Ectodermal cell (in vitro differentiated cells): ENCODE measurements around the gene P3H2.

Experiments used
- H3K27ac ChIP-seq: 2 replicates; pipeline ENCODE4 v1.7.0; 2013; ENCODE audit warnings: mild to moderate bottlenecking, low read depth, low read length; ENCODE audit not compliant: insufficient read depth, poor library complexity, severe bottlenecking
- H3K27me3 ChIP-seq: 2 replicates; pipeline ENCODE4 v1.7.0; 2013; ENCODE audit warnings: mild to moderate bottlenecking, low read length; ENCODE audit not compliant: insufficient read depth, control insufficient read depth, poor library complexity, severe bottlenecking
- H3K36me3 ChIP-seq: one replicate; pipeline ENCODE4 v1.7.0; 2013; ENCODE audit warnings: low read length; ENCODE audit not compliant: control insufficient read depth, insufficient read depth
- H3K4me1 ChIP-seq: one replicate; pipeline ENCODE4 v1.7.0; 2013; ENCODE audit warnings: low read length; ENCODE audit not compliant: control insufficient read depth, insufficient read depth
- H3K4me3 ChIP-seq: 2 replicates; pipeline ENCODE4 v1.7.0; 2013; ENCODE audit warnings: low read depth, low read length, control low read depth; ENCODE audit not compliant: insufficient read depth
- H3K9me3 ChIP-seq: 2 replicates; pipeline ENCODE4 v1.7.0; 2013; ENCODE audit warnings: mild to moderate bottlenecking, low read length, moderate library complexity; ENCODE audit not compliant: control insufficient read depth
- WGBS, 2 experiments: methylation state at CpG; one replicate each; pipeline ENCODE4 v1.1.7; 2013; ENCODE audit warnings: missing lambda C conversion rate in 2 of 2; 5-methylcytosine and 5-hydroxymethylcytosine counted together

P3H2 gene

DNA sequence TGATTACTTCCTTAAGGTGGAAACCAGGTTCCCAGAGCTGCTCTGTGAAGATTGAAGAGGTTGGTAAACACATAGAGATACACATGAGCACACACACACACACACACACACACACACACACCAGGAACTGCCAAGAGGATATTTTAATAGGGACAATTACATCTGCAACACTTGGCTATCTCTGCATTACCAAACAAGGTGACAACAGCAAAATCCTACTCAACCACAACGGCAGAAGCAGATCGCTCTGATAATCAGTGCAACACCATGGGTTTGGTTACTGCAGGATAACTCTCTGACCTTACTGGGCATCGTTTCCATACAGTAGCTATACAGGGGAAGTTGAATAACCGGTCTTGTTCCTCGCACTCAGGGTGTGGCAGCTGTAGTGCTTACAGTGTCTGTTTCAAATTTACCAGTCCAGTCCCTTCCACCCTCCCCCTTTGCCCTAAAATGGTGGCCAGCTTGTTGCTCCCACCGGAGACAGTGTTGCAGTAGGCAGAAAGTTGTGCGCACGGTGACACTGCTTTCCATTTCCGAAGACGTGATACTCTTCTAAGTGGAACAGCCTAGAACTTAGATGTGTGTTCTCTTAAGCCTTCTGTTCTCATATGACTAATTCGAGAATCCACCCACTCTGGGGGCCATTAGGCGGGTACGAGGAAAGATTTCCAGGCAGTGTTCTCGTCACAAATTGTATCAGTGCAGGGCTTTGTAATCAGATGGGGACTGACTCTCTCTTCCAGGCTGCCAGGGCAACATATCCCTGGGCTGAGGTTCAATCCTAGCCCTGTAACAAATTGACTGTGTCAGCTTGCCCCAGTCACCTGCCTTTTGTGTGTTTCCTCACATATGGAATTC, 176.2 kb downstream of the P3H2 start:
- H3K4me3 ChIP-seq: no peak overlapping the region
- no peaks in the 10 kb centered on the region for H3K4me1 ChIP-seq
- H3K27me3 ChIP-seq: no peaks in the 10 kb centered on the region
- no peaks in the 10 kb centered on the region for H3K36me3 ChIP-seq
- 93 to 95% methylated on average over 14 of the region's 14 CpGs for WGBS, 2 experiments
- H3K27ac ChIP-seq: no peak overlapping the region
- no peaks in the 10 kb centered on the region for H3K9me3 ChIP-seq

DNA sequence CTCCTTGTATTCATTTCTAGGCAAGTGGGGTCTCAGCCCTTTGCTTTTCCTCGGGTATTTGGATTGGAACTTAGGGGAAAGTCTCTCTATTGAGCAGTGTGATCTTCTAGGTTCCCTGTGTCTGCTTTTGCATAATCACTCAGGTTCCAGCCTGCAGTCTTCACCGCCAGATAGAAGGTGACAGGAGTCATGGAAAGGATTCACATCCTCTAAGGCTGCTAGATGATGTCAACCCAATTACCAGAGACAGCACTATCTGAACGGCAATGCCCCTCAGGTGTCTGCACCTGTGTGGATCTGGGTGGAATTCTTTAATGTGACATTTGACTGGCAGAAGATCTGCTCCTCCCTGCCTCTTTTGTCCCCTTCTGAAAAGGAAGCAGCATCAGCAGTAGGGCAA, 177.7 kb downstream of the P3H2 start:
- Histone ChIP-seq H3K9me3 (no peaks in the 10 kb centered on the region), H3K4me1 (no peaks in the 10 kb centered on the region), H3K36me3 (no peaks in the 10 kb centered on the region), H3K4me3 (no peak overlapping the region), H3K27me3 (no peaks in the 10 kb centered on the region), H3K27ac (no peak overlapping the region)
- WGBS, 2 experiments: 84 to 87% methylated on average over 3 of the region's 3 CpGs

DNA sequence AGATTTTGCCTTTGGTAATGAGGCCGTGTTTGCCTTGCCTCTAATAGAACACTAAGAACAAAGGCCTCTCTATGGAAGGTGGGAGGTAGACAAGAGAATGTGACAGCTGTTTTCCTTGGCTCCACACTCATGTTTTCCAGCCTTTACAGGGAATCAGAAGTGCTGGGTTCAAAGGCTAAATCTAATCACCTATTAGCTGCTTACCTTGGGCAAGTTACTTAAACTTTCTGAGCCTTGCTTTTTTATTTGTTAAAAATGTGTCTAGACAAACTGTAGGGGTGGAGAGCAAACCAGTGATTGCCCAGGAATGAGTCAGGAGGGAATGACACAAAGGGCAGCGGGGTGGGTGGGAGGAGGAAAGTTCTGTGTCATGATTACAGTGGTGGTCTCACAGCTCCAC, 179.0 kb downstream of the P3H2 start:
- 85 to 92% methylated on average over 2 of the region's 2 CpGs for WGBS, 2 experiments
- H3K4me1 ChIP-seq: no peaks in the 10 kb centered on the region
- no peaks in the 10 kb centered on the region for H3K9me3 ChIP-seq
- no peaks in the 10 kb centered on the region for H3K27me3 ChIP-seq
- H3K36me3 ChIP-seq: no peaks in the 10 kb centered on the region
- H3K4me3 ChIP-seq: no peak overlapping the region
- no peak overlapping the region for H3K27ac ChIP-seq

DNA sequence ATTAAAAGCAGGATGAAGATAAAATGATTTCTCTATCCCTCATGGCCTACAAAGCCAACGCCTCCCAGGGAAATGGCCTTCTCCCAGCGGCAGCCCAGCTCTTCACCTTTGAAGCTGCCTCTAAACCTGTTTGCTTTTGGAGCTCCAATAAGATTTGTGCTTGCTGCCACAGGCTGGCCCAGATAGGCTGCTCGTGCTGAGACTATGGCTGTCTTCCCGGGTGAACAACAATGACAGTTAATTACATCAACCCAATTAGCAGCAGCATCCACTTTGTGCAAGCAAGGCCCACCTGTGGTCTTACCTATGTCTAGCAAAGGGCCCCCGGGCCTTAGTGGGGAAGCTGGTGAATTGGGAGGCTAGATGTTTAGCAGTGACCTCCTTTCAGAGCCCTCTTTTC, 179.6 kb downstream of the P3H2 start:
- H3K4me3 ChIP-seq: no peak overlapping the region
- H3K27ac ChIP-seq: no peak overlapping the region
- no peaks in the 10 kb centered on the region for H3K27me3 ChIP-seq
- no peaks in the 10 kb centered on the region for H3K36me3 ChIP-seq
- no peaks in the 10 kb centered on the region for H3K4me1 ChIP-seq
- 83 to 87% methylated on average over 5 of the region's 5 CpGs for WGBS, 2 experiments
- no peaks in the 10 kb centered on the region for H3K9me3 ChIP-seq

DNA sequence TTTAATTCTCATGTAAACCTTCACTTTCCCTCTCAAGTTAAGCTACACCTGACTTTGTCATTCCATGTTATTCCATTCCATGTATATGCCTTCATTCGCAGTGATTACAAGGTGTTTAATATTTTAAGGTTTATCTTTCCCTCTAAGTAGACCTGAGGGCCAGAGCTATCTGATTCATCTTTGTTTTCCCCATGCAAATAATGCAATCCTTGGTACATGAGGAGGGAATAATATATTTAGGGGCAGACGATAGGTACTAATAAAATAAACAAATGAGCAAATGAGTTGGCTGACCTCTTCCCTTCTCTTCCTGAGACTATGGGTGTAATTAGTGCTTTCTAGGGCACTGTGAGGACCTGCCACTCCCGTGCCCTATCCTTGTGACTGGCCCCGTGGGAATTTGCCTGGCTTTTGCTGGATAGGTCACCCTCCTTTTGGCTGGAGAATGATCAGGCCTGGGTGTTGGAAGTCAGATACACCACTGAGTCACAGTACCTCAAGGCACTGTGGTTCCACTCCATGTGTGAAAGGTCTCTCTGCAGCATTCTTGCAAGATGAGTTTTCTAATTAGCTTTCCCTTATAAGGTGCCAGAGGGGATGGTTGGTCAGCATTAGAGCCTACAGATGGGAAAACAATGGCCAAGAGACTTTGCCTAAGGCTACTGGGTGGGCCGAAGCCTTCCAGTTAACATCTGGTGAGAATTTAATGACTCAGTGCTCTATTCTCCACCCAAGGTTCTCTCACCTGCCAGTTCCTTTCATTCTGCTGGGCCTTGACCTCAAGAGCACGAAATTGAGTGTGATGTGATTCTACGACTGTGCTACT, 183.2 kb downstream of the P3H2 start:
- no peak overlapping the region for H3K27ac ChIP-seq

DNA sequence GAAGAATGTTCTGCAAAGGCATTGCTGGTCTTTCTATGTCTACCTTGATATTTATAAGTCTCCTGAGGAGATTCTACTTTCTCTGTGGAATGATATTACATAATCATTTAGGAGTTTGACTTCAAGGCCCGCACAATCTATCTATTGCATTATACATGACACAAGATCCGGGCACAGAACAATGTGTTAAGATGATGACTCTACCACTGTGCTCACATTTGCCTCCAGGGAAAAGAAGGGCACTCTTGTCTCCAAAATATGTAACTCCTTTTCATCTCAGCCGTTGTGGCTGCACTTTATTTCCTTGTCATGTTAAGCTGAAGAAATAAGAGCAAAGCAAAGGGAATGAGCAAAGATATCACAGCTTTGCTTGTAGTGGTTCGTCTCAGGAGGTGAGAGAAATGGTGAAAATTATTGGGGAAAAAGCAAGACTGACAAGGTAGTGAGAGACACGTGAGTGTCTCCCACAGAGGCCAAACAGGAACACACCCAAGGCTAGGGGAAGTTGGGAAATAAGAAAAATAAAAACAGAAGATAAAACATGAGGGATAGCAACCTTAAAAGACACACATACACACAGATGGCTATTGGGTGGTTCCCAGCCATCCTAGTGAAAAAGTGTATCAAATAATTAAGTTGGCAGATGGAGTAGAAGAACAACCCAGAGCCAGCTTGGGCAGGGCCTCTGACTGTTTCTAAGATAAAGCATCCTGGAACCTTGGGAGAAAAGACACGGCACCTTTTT, 184.3 kb downstream of the P3H2 start:
- H3K9me3 ChIP-seq: no peaks in the 10 kb centered on the region
- no peaks in the 10 kb centered on the region for H3K36me3 ChIP-seq
- H3K4me3 ChIP-seq: no peak overlapping the region
- H3K27ac ChIP-seq: no peak overlapping the region
- no peaks in the 10 kb centered on the region for H3K27me3 ChIP-seq
- H3K4me1 ChIP-seq: no peaks in the 10 kb centered on the region
- 85 to 90% methylated on average over 6 of the region's 6 CpGs for WGBS, 2 experiments

More for the DNA sequence above, 183.2 kb downstream of the P3H2 start:
- H3K4me1 ChIP-seq: no peaks in the 10 kb centered on the region
- H3K36me3 ChIP-seq: no peaks in the 10 kb centered on the region
- H3K27me3 ChIP-seq: no peaks in the 10 kb centered on the region
- no peak overlapping the region for H3K4me3 ChIP-seq
- H3K9me3 ChIP-seq: no peaks in the 10 kb centered on the region
- WGBS, 2 experiments: 87 to 90% methylated on average over 6 to 7 of the region's 7 CpGs

DNA sequence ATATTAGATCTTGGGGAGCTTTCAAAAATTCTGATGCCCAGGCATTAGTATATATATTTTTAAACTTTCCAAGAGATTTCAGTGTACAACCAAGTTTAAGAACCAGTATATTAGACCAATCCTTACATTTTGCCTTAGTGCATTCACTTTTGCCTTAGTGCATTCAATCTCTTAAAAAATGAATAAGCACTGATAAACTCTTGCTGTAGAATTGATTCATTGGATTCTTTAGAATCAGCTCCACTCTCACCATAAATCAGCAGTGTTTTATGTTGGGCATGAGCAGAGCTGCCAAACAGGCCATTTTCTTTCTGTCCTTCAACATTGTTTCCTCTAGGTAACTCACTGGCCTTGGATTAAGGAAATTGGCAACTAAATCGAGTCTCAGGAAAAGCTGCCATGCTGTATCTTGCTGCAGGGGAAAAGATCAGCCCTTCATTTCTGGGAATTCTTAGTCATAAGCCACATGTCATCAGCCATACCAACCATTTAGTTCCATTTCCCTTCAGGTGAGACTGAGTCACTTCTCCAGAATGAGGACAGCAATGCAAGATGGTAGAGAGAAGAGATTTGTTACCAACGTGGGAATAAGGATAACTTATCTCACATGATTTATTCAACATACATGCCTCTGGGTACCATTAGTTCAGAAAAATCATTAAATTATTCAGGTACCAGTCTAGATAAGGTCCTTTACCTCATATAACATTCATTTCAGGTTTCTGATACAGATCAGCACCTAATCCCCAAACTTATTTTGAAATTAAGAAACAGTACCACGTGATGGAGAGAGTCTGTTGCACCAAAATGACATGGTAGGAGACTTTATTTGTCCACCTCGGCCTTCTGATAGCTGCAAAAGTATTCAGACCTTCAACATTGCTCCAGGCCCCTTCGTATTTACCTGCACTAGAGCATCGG, 192.5 kb downstream of the P3H2 start:
- Histone ChIP-seq H3K4me1 (no peaks in the 10 kb centered on the region), H3K27ac (no peak overlapping the region), H3K9me3 (no peaks in the 10 kb centered on the region), H3K36me3 (no peaks in the 10 kb centered on the region), H3K4me3 (no peak overlapping the region), H3K27me3 (no peaks in the 10 kb centered on the region)
- WGBS, 2 experiments: 88 to 89% methylated on average over 5 to 6 of the region's 6 CpGs

DNA sequence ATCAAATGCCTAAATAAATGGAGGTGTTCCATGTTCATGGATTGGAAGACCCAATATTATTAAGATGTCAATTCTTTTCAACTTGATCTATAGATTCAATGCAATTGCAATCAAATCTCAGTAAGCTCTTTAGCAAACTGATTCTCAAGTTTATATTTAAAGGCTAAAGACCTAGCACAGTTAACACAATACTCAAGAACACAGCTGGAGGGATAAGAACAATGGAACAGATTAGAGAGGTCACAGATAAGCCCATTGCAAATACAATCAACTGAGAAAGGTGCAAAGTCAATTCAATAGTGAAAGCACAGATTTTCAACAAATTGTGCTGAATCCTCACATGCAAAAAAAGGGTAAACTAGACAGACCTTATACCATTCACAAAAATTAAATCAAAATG, 198.9 kb downstream of the P3H2 start:
- Histone ChIP-seq H3K4me1 (no peaks in the 10 kb centered on the region), H3K36me3 (no peaks in the 10 kb centered on the region), H3K27me3 (no peaks in the 10 kb centered on the region), H3K4me3 (no peak overlapping the region), H3K27ac (no peak overlapping the region), H3K9me3 (no peaks in the 10 kb centered on the region)

DNA sequence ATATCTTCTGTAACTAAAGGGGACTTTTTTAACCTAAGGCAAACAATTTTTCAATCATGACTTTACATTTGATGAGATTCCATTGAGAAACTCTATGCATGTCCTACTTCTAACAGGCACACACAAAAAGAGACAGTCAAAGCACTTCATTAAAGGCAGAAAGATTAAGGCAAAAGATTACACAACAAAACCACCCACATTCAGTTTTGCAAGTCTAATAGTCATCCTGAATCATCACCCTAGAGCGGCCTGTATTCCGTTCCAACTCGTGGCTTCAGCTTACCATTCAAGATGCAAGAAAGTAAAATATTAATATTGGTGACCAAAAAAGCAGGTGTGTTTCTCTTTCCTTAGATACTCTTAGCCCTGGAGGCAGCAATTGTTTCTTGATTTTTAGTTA, 205.9 kb downstream of the P3H2 start:
- Histone ChIP-seq H3K4me3 (no peak overlapping the region), H3K9me3 (no peaks in the 10 kb centered on the region), H3K36me3 (no peaks in the 10 kb centered on the region), H3K4me1 (no peaks in the 10 kb centered on the region), H3K27me3 (no peaks in the 10 kb centered on the region), H3K27ac (no peak overlapping the region)
- 94% methylated on average over 2 to 3 of the region's 3 CpGs for WGBS, 2 experiments
